H54 (cell line): ENCODE results near the gene ANGPTL3.
A peak's percentile ranks its signal among the peaks of the same experiment; 100 is the strongest.
"Not testable (repeated sequence)": the region's sequence is repeated elsewhere in the genome, so short reads cannot be mapped to it uniquely, and the experiment has no call there.

Experiments used
- DNase-seq: peaks from one replicate; pipeline ENCODE4 v3.0.0; 2011; ENCODE audit warnings: low spot score, mixed read lengths; ENCODE audit not compliant: insufficient read length
- FAIRE-seq: peaks from 3 replicates; lab custom pipeline; 2011; peaks lifted over from hg19 to GRCh38; lab: Jason Lieb, UNC
- POLR2A ChIP-seq: IDR thresholded peaks from 2 replicates; pipeline ENCODE4 v1.6.1; 2011; ENCODE audit warnings: low read depth, mild to moderate bottlenecking, low read length

The ANGPTL3 gene

GRCh38 chr1:62597281-62597680, at the start of gene ANGPTL3:
Gene ANGPTL3 (plus strand): TSS chr1:62597520. CDS start chr1:62597567, 47 bp downstream.
- TF ChIP-seq POLR2A: no peak
- DNase-seq: no peak
- FAIRE-seq: peak; percentile 76

- no peak for TF ChIP-seq POLR2A
- no peak for FAIRE-seq
- no peak for DNase-seq
These were observed 36.0 kb upstream of the ANGPTL3 start for GRCh38 chr1:62561306-62561705.

GRCh38 chr1:62567182-62567581, 30.1 kb upstream of the ANGPTL3 start:
- DNase-seq, FAIRE-seq: not testable (repeated sequence)

GRCh38 chr1:62567926-62568325, 29.4 kb upstream of the ANGPTL3 start:
- not testable (repeated sequence) for FAIRE-seq, DNase-seq

GRCh38 chr1:62571517-62571916, 25.8 kb upstream of the ANGPTL3 start:
- not testable (repeated sequence) for FAIRE-seq, DNase-seq

GRCh38 chr1:62572476-62572875, 24.8 kb upstream of the ANGPTL3 start:
- DNase-seq: no peak
- no peak for TF ChIP-seq POLR2A
- FAIRE-seq: no peak

GRCh38 chr1:62573675-62574074, 23.6 kb upstream of the ANGPTL3 start:
- DNase-seq (no peak), FAIRE-seq (no peak)
- no peak for TF ChIP-seq POLR2A

GRCh38 chr1:62585469-62586155, 11.7 kb upstream of the ANGPTL3 start:
- TF ChIP-seq POLR2A: no peak
- no peak for FAIRE-seq
- DNase-seq: no peak

- TF ChIP-seq POLR2A: no peak
- DNase-seq: no peak
- no peak for FAIRE-seq
These were observed 9.3 kb upstream of the ANGPTL3 start for GRCh38 chr1:62588000-62588399.

GRCh38 chr1:62589321-62589720, 8.0 kb upstream of the ANGPTL3 start:
- DNase-seq (no peak), FAIRE-seq (no peak)
- TF ChIP-seq POLR2A: no peak

- DNase-seq: no peak
- no peak for TF ChIP-seq POLR2A
- peak; percentile 30 for FAIRE-seq
These were observed 6.9 kb upstream of the ANGPTL3 start for GRCh38 chr1:62590255-62590969.

GRCh38 chr1:62590970-62591368, 6.4 kb upstream of the ANGPTL3 start:
- FAIRE-seq (no peak), DNase-seq (no peak)
- no peak for TF ChIP-seq POLR2A

GRCh38 chr1:62593825-62594394, 3.4 kb upstream of the ANGPTL3 start:
- FAIRE-seq (no peak), DNase-seq (no peak)
- no peak for TF ChIP-seq POLR2A

GRCh38 chr1:62595647-62596046, 1.7 kb upstream of the ANGPTL3 start:
- no peak for FAIRE-seq
- DNase-seq: no peak
- TF ChIP-seq POLR2A: no peak
